ENCODE measurements around the gene TSPYL1.

Gene TSPYL1

DNA sequence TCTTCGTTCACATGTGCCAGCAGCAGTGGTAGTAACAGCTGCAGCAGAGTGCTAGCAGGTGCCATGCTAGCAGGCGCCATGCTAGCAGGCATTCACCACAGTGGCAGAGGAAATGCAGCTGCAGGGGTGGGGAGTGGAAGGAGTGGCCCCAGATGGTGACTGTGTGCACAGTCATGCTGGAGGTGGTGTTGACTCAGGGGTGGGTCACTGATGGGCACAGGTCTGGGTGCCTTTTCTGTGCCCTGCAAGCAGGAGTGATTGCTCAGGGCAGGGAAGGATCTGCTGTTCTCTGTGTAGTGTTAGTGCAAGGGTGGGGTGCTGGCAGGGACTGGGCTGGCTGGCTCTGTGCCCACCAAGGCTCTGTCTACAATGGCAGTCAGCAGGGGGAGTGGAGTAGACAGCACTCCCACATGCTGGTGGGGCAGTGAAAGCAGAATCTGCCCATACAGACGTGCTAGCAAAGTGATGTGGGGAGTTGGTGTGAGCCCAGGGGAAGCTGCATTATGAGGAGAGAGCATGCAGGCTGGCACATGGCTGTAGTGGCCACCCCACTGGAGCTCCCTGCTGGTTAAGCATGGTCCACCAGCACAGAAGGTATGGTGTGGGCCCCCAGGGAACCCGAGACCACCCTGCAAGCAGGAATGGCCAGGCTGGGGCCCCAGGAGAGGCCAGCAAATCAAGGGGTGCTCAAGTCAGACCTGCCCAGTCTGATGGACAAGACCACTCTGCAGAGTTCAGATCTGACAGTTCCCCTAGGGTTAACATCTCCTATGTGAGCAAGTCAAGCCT lies 14.5 kb downstream of the TSPYL1 start:
- peak in 1 of 2 donors; percentile 36 for DNase-seq (ENCODE audit: low read depth in 2 of 2)
- TF ChIP-seq, protein P1, sequence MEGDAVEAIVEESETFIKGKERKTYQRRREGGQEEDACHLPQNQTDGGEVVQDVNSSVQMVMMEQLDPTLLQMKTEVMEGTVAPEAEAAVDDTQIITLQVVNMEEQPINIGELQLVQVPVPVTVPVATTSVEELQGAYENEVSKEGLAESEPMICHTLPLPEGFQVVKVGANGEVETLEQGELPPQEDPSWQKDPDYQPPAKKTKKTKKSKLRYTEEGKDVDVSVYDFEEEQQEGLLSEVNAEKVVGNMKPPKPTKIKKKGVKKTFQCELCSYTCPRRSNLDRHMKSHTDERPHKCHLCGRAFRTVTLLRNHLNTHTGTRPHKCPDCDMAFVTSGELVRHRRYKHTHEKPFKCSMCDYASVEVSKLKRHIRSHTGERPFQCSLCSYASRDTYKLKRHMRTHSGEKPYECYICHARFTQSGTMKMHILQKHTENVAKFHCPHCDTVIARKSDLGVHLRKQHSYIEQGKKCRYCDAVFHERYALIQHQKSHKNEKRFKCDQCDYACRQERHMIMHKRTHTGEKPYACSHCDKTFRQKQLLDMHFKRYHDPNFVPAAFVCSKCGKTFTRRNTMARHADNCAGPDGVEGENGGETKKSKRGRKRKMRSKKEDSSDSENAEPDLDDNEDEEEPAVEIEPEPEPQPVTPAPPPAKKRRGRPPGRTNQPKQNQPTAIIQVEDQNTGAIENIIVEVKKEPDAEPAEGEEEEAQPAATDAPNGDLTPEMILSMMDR (IDR thresholded peaks at IDR 0.05; ENCODE audit: low read depth, low read length): no peak
- H3K4me3 ChIP-seq (replicated peaks in 1 of 2; ENCODE audit: low read depth in 2 of 2, low read length in 2 of 2): no peak overlapping the region

DNA sequence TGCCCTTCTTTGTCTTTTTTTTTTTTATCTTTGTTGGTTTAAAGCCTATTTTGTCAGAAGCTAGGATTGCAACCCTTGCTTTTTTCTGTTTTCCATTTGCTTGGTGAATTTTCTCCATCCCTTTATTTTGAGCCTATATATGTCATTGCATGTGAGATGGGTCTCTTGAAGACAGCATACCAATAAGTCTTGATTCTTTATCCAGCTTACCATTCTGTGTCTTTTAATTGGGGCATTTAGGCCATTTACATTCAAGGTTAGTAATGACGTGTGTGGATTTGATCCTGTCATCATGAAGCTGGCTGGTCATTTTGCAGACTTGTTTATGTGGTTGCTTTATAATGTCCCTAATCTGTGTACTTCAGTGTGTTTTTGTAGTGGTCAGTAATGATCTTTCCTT lies 16.4 kb downstream of the TSPYL1 start:
- TF ChIP-seq, protein P1 (IDR thresholded peaks at IDR 0.05; ENCODE audit: low read depth, low read length): no peak
- H3K4me3 ChIP-seq (replicated peaks in 1 of 2; ENCODE audit: low read depth in 2 of 2, low read length in 2 of 2): no peak overlapping the region
- no peak for DNase-seq (ENCODE audit: low read depth in 2 of 2)

DNA sequence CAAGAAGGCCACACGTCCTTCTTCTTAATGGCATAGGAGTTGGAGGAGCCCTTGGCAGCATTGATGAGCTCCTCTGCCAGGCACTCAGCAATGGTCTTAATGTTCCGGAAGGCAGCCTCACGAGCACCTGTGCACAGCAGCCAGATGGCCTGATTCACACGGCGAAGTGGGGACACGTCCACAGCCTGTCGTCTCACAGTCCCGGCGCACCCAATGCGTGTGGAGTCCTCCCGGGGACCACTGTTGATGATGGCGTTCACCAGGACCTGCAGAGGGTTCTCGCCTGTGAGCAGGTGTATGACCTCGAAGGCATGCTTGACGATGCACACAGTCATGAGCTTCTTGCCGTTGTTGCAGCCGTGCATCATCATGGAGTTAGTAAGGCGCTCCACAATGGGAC lies 21.2 kb downstream of the TSPYL1 start:
- H3K4me3 ChIP-seq (replicated peaks in 1 of 2; ENCODE audit: low read depth in 2 of 2, low read length in 2 of 2): no peak overlapping the region
- TF ChIP-seq, protein P1 (IDR thresholded peaks at IDR 0.05; ENCODE audit: low read depth, low read length): no peak

DNA sequence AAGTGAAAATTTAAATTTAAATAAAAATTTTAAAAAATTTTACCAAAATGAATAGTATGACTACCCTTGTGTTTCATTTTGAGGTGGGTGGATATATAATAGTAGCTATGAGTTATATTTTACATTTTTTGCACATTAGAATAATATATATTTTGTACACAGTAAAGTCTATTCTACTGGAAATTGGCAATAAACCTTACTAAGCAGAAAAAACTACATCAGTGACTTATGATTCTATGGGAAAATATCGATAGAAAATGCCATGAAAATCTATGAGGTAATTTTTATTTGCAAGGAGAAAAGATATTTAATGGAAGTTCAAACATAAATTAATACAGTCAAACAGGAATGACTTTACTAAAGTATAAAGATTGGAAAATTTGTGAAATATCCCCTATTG lies 23.0 kb downstream of the TSPYL1 start:
- H3K4me3 ChIP-seq (replicated peaks in 1 of 2; ENCODE audit: low read depth in 2 of 2, low read length in 2 of 2): no peak overlapping the region
- no peak for DNase-seq (ENCODE audit: low read depth in 2 of 2)
- TF ChIP-seq, protein P1 (IDR thresholded peaks at IDR 0.05; ENCODE audit: low read depth, low read length): no peak

More for the DNA sequence above, 21.2 kb downstream of the TSPYL1 start:
- DNase-seq (ENCODE audit: low read depth in 2 of 2): no peak

DNA sequence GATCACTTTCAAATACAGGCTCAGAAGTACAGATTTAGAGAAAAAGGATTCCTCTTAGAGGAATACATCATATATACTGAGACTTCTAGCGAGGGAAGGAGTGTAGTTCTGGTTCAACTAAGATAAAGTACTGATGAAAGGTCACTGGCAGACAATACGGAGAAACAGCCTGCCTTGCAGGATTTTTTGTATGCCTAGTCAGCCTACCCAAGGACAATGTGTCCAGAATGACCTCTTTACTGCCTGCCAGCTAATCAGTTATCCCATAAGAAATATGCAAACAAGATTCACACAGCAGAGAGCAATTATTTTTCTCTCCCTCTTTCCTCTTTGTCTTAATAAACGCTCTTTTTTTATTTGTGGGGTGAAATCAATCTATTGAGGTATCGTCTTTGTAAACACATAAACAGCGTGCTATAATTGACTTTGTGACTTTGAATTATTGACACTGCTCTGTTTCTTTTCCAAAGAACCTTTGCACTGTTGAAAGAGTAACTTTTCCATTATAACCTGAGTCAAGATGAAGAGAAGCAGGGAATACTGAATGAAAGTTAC lies 24.4 kb downstream of the TSPYL1 start:
- no peak overlapping the region for H3K4me3 ChIP-seq (replicated peaks in 1 of 2; ENCODE audit: low read depth in 2 of 2, low read length in 2 of 2)
- TF ChIP-seq, protein P1 (IDR thresholded peaks at IDR 0.05; ENCODE audit: low read depth, low read length): no peak
- DNase-seq (ENCODE audit: low read depth in 2 of 2): peak in 1 of 2 donors; percentile 44

DNA sequence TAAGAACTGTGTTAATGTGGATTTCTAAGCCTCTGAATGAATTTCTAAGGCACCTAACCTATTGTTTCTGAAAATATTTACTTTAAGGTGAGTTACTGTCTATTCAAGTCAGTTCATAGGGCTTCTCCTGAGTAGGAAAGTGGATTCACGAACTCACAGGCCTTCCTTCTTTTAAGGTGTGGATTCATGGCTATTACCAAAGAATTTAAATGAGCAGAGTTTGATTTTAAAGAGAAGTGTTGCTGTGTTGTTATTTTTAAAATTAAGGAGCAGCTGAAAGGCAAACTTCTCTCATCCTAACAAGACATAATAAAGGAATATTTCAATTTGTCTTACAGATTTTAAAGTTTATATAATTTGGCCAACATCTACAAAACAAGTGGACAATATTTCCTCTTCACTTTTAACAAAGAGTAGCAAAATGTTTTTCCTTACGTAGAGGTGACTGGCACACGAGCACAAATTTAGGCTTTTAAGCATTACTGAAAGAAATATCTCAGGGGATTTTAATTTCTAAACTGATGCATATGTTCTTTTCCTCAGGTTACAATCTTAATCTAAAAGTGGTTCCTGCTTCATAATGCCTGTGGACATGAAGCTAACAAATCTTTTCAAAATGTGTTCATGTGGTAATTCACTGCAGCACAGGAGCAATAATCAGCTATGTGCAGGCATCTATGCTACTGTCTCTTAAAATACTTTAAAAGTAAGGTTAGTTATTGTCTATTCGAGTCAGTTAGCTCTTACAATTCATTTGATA lies 25.3 kb downstream of the TSPYL1 start:
- peak overlapping the region; percentile 98 to 100 for H3K4me3 ChIP-seq (replicated peaks in 1 of 2; ENCODE audit: low read depth in 2 of 2, low read length in 2 of 2)
- DNase-seq (ENCODE audit: low read depth in 2 of 2): no peak
- TF ChIP-seq, protein P1 (IDR thresholded peaks at IDR 0.05; ENCODE audit: low read depth, low read length): no peak
